Measurements from ENCODE around the gene NUP54.

DNA sequence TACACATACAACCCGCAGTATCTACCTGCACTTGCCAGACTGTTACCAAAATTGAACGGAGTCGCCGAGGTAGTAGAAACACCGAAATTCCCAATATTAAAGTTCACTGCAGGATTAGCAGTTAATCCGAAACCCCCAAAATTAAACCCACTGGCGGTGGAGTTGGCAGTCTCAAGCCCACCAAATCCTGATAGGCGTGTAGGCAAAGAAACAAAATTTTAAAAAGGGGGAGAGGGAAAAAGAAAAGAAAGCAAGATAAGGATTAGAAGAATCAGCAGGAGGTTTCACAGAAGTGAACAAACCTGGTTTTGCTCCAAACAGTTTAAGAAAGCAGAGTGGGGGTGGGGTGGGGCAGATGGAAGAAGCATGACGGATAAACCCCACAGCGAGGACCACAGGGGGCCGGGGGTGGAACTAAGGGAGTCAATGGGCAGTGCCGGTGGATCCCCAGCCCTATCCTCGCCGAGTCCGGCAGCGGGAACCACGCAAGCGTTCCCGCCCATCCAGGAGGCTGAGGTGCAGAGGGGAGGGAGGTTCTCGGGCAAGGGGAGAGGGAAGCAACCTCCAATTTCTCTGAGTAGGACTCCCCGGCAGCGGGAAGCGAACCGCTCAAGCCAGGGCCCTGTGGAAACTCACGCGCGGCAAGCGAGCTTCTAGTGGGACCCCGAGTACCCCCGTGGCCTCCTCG lies 599 bp downstream of the NUP54 start:
- TF ChIP-seq, protein P1, sequence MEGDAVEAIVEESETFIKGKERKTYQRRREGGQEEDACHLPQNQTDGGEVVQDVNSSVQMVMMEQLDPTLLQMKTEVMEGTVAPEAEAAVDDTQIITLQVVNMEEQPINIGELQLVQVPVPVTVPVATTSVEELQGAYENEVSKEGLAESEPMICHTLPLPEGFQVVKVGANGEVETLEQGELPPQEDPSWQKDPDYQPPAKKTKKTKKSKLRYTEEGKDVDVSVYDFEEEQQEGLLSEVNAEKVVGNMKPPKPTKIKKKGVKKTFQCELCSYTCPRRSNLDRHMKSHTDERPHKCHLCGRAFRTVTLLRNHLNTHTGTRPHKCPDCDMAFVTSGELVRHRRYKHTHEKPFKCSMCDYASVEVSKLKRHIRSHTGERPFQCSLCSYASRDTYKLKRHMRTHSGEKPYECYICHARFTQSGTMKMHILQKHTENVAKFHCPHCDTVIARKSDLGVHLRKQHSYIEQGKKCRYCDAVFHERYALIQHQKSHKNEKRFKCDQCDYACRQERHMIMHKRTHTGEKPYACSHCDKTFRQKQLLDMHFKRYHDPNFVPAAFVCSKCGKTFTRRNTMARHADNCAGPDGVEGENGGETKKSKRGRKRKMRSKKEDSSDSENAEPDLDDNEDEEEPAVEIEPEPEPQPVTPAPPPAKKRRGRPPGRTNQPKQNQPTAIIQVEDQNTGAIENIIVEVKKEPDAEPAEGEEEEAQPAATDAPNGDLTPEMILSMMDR (IDR thresholded peaks at IDR 0.05), result no peak
- no peak for TF ChIP-seq POLR2A (IDR thresholded peaks at IDR 0.05)

Measured in gastroesophageal sphincter (tissue), 3 donors.